DND-41 (cell line): ENCODE results near the gene RASGEF1C.

ENCODE experiments used
- CTCF ChIP-seq: IDR thresholded peaks from 2 replicates; pipeline ENCODE4 v1.5.1; 2012; ENCODE audit warnings: borderline replicate concordance, low read length, moderate library complexity, mild to moderate bottlenecking; ENCODE audit not compliant: poor library complexity, severe bottlenecking; ENCODE audit errors: extremely low read depth
- EZH2 ChIP-seq: IDR thresholded peaks from 3 replicates; pipeline ENCODE4 v1.6.1; 2012; ENCODE audit warnings: borderline replicate concordance, low read depth, mild to moderate bottlenecking, moderate library complexity, low read length, inconsistent platforms; ENCODE audit not compliant: severe bottlenecking

- TF ChIP-seq CTCF: no peak
- no peak for TF ChIP-seq EZH2
Measured at GRCh38 chr5:180205916-180206315, 3.1 kb downstream of the RASGEF1C start.
